HG03280 (cell line): ENCODE results near the gene AGAP1.
A peak's percentile ranks its signal among the peaks of the same experiment; 100 is the strongest.

ENCODE experiments used
- ATAC-seq: cut with Tn5 transposase; IDR thresholded peaks from one replicate; pipeline ENCODE4 v1.9.1; 2021; ENCODE audit warnings: mild to moderate bottlenecking, moderate library complexity; ENCODE audit not compliant: unreplicated experiment

Gene AGAP1

GRCh38 chr2:235493775-235494715 lies at the start of gene AGAP1:
TSS of gene AGAP1 (plus strand) at chr2:235494043.
- no peak for ATAC-seq

GRCh38 chr2:235444101-235444597 lies 49.7 kb upstream of the AGAP1 start:
- no peak for ATAC-seq

GRCh38 chr2:235445116-235445515 lies 48.7 kb upstream of the AGAP1 start:
- ATAC-seq, result no peak

- no peak for ATAC-seq
Measured at GRCh38 chr2:235446082-235446481, 47.8 kb upstream of the AGAP1 start.

- no peak for ATAC-seq
Measured at GRCh38 chr2:235447210-235447609, 46.6 kb upstream of the AGAP1 start.

GRCh38 chr2:235449568-235449967 lies 44.3 kb upstream of the AGAP1 start:
- ATAC-seq, result no peak

GRCh38 chr2:235453605-235454151 lies 40.2 kb upstream of the AGAP1 start:
- no peak for ATAC-seq

GRCh38 chr2:235458839-235459273 lies 35.0 kb upstream of the AGAP1 start:
- ATAC-seq, result no peak

GRCh38 chr2:235460548-235461047 lies 33.2 kb upstream of the AGAP1 start:
- no peak for ATAC-seq

- ATAC-seq, result no peak
Measured at GRCh38 chr2:235461763-235462414, 32.0 kb upstream of the AGAP1 start.

- no peak for ATAC-seq
Measured at GRCh38 chr2:235462415-235462790, 31.4 kb upstream of the AGAP1 start.

- no peak for ATAC-seq
Measured at GRCh38 chr2:235463893-235464292, 29.9 kb upstream of the AGAP1 start.

- no peak for ATAC-seq
Measured at GRCh38 chr2:235467588-235467987, 26.3 kb upstream of the AGAP1 start.

- no peak for ATAC-seq
Measured at GRCh38 chr2:235468978-235469655, 24.7 kb upstream of the AGAP1 start.

GRCh38 chr2:235471186-235471747 lies 22.6 kb upstream of the AGAP1 start:
- ATAC-seq, result no peak

GRCh38 chr2:235472443-235472842 lies 21.4 kb upstream of the AGAP1 start:
- ATAC-seq, result no peak

GRCh38 chr2:235478609-235479008 lies 15.2 kb upstream of the AGAP1 start:
- ATAC-seq, result no peak

- no peak for ATAC-seq
Measured at GRCh38 chr2:235479604-235480003, 14.2 kb upstream of the AGAP1 start.

- ATAC-seq, result peak; percentile 60
Measured at GRCh38 chr2:235480614-235481013, 13.2 kb upstream of the AGAP1 start.

- no peak for ATAC-seq
Measured at GRCh38 chr2:235483313-235483712, 10.5 kb upstream of the AGAP1 start.

GRCh38 chr2:235485362-235485761 lies 8.5 kb upstream of the AGAP1 start:
- ATAC-seq, result no peak
